Vagina (tissue), 2 donors: ENCODE data around the gene ATP5F1E. TPM values are rescaled to one million over a fixed set of nuclear protein-coding genes. Genes with fewer than 3 reads are reported as not detected.

Experiments used
- DNase-seq, 2 donors: peaks; one replicate each; pipeline ENCODE4 v3.0.0-alpha.2; 2017; ENCODE audit errors: extremely low spot score in 2 of 2
- H3K27ac ChIP-seq: fragments of 200-600 bp; sonication (generic); one replicate; pipeline ENCODE4 v1.5.1; 2019
- H3K27me3 ChIP-seq: fragments of 200-600 bp; sonication (generic); one replicate; pipeline ENCODE4 v1.5.1; 2019
- H3K36me3 ChIP-seq, 2 donors: fragments of 200-600 bp; sonication (generic); one replicate each; pipeline ENCODE4 v1.5.1; 2017 to 2019
- H3K4me1 ChIP-seq: fragments of 200-600 bp; sonication (generic); one replicate; pipeline ENCODE4 v1.5.1; 2019
- H3K4me3 ChIP-seq, 2 donors: fragments of 200-600 bp; sonication (generic); 1 replicate in 1 of 2; 2 replicates in 1 of 2; pipeline ENCODE4 v1.5.1; 2016 to 2019
- H3K9me3 ChIP-seq: fragments of 200-600 bp; sonication (generic); one replicate; pipeline ENCODE4 v1.5.1; 2019
- POLR2A ChIP-seq, 2 donors: fragments of 450-650 bp; IDR thresholded peaks; one replicate each; pipeline ENCODE4 v1.6.1; 2017; ENCODE audit warnings: antibody characterized with exemption in 2 of 2, mild to moderate bottlenecking in 2 of 2, moderate library complexity in 2 of 2
- POLR2AphosphoS5 ChIP-seq, 2 donors: sonication (generic); formaldehyde crosslinking; IDR thresholded peaks; one replicate each; pipeline ENCODE4 v1.9.0; 2017; ENCODE audit warnings: antibody characterized with exemption in 2 of 2, mild to moderate bottlenecking in 2 of 2, low read depth in 1 of 2; ENCODE audit not compliant: insufficient read depth in 1 of 2
- intact Hi-C: fragments of 100-400 bp; cut with DNase I; formaldehyde crosslinking; loops from one replicate; pipeline ENCODE4 v1.15.1; 2023
- total RNA-seq: library from RNA; depleted of rRNA; stranded (reverse); fragments of >200 nt; gene quantifications from one replicate; pipeline ENCODE4 v1.2.3, GENCODE V29; 2016
- TF ChIP-seq, protein P1 (sequence below), 3 experiments: fragments of 450-650 bp in 2 of 3; fragments of 200-600 bp in 1 of 3; sonication (generic) in 1 of 3; IDR thresholded peaks; one replicate each; pipeline ENCODE4 v1.5.1; 2017 to 2019; ENCODE audit warnings: antibody characterized with exemption in 3 of 3, mild to moderate bottlenecking in 2 of 3, moderate library complexity in 2 of 3

Gene ATP5F1E
- total RNA-seq, 1 donor from 2014 or later = 22.8 TPM

- DNase-seq = no peak
- Histone ChIP-seq H3K4me3 (no peak overlapping the region), H3K9me3 (no peaks in the 10 kb centered on the region), H3K27ac (no peak overlapping the region), H3K4me1 (peaks cover 33% of the 10 kb centered on the region), H3K27me3 (no peaks in the 10 kb centered on the region), H3K36me3 (peaks cover 0 to 27% of the 10 kb centered on the region in 2 donors)
- intact Hi-C loops = loop anchor here (5.0 kb wide), 1 partner anchor 58 kb away; the partner anchor contains the start of gene NELFCD
- no peak for TF ChIP-seq POLR2A (IDR thresholded peaks at IDR 0.05)
Observed at GRCh38 chr20:59040667-59041066, 8.5 kb upstream of the ATP5F1E start.

DNA sequence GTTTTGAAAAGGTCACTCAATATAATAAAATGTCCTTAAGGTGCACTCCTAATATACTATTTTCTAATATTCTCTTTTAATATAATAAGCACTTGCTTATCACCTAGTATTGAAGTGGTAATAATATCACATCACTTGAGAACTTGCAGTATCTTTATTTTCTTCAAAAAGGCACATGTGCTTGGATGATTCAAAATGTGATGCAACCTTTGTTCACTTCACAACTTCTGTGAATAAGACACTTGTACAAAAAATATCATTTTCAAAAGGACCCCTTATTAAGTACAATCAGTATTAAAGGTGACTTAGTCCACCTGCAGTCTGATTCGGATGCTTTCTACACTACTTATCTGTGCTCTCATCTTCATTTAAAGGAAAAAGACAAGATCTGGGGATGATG, 7.1 kb upstream of the ATP5F1E start:
- Histone ChIP-seq H3K27me3 (no peaks in the 10 kb centered on the region), H3K4me3 (no peak overlapping the region), H3K36me3 (peaks cover 0 to 39% of the 10 kb centered on the region in 2 donors), H3K4me1 (peaks cover 33% of the 10 kb centered on the region), H3K9me3 (no peaks in the 10 kb centered on the region), H3K27ac (no peak overlapping the region)
- no peak for DNase-seq
- intact Hi-C loops = no loop called here
- TF ChIP-seq POLR2A (IDR thresholded peaks at IDR 0.05) = no peak
- no peak for TF ChIP-seq POLR2AphosphoS5 (IDR thresholded peaks at IDR 0.05; ENCODE audit: insufficient read depth in 1 of 2, low read depth in 1 of 2)
- TF ChIP-seq, protein P1, sequence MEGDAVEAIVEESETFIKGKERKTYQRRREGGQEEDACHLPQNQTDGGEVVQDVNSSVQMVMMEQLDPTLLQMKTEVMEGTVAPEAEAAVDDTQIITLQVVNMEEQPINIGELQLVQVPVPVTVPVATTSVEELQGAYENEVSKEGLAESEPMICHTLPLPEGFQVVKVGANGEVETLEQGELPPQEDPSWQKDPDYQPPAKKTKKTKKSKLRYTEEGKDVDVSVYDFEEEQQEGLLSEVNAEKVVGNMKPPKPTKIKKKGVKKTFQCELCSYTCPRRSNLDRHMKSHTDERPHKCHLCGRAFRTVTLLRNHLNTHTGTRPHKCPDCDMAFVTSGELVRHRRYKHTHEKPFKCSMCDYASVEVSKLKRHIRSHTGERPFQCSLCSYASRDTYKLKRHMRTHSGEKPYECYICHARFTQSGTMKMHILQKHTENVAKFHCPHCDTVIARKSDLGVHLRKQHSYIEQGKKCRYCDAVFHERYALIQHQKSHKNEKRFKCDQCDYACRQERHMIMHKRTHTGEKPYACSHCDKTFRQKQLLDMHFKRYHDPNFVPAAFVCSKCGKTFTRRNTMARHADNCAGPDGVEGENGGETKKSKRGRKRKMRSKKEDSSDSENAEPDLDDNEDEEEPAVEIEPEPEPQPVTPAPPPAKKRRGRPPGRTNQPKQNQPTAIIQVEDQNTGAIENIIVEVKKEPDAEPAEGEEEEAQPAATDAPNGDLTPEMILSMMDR (IDR thresholded peaks at IDR 0.05) = no peak

- Histone ChIP-seq H3K36me3 (peaks cover 0 to 47% of the 10 kb centered on the region in 2 donors), H3K27ac (no peak overlapping the region), H3K27me3 (no peaks in the 10 kb centered on the region), H3K4me1 (peaks cover 28% of the 10 kb centered on the region), H3K9me3 (no peaks in the 10 kb centered on the region), H3K4me3 (no peak overlapping the region)
- intact Hi-C loops = no loop called here
- TF ChIP-seq POLR2AphosphoS5 (IDR thresholded peaks at IDR 0.05; ENCODE audit: insufficient read depth in 1 of 2, low read depth in 1 of 2) (no peak), POLR2A (IDR thresholded peaks at IDR 0.05) (no peak)
- TF ChIP-seq, protein P1 (IDR thresholded peaks at IDR 0.05) = no peak
- DNase-seq = no peak
Observed at GRCh38 chr20:59037386-59037785, 5.3 kb upstream of the ATP5F1E start.

DNA sequence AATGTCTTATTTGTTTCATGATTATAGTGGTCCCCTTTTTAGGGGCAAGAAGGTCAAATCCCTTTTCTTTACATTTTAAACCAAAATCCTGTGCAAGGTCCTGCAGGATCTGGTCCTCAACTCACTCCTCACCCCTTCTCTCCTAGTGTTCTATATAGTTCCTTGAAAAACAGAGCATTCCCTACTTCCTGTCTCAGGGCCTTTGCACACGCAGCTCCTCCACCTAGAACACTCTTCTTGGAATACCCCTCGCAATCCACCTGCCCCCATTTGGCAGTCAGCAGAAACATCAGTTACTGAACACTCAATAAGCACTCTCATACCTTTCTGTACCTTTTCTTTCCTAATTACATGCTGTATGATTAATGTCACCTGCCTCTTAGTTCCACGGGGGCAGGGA, 3.2 kb upstream of the ATP5F1E start:
- no peak for DNase-seq
- Histone ChIP-seq H3K36me3 (peaks cover 0 to 48% of the 10 kb centered on the region in 2 donors), H3K4me1 (peaks cover 23% of the 10 kb centered on the region), H3K27me3 (no peaks in the 10 kb centered on the region), H3K27ac (no peak overlapping the region), H3K9me3 (no peaks in the 10 kb centered on the region), H3K4me3 (no peak overlapping the region)
- no peak for TF ChIP-seq POLR2AphosphoS5 (IDR thresholded peaks at IDR 0.05; ENCODE audit: insufficient read depth in 1 of 2, low read depth in 1 of 2)
- TF ChIP-seq POLR2A (IDR thresholded peaks at IDR 0.05) = no peak
- TF ChIP-seq, protein P1 (IDR thresholded peaks at IDR 0.05) = no peak
- intact Hi-C loops = no loop called here

DNA sequence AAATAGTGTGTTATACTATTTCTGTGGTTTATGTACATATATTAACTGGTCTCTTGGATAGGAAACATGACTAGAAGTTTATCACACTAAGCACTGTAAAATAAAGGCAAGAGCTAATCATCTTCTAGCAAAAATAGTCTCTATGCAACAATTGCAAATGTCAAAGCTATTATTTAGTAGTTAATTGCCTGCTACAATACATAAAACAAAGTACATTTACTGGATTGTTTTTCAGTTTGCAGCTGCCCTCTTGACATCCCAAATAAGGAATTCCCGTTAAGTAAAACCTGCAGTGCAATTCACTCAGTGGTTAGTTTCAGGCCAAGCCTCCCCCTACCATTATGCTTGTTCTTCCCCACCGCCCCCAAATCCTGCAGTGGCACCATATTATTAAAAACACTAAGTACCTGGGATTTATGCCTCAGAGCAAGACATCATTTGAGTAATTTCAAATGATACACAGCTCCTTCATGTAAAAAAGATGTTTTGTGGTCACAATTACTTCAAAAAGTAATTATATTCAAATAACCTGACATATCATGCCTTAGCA, 1.6 kb upstream of the ATP5F1E start:
- peaks cover 33% of the 10 kb centered on the region for H3K4me1 ChIP-seq
- intact Hi-C loops = loop anchor here (5.0 kb wide), 1 partner anchor 141 kb away; no protein-coding TSS in a partner anchor

More for the DNA sequence above, 1.6 kb upstream of the ATP5F1E start:
- no peak for DNase-seq
- no peak for TF ChIP-seq POLR2A (IDR thresholded peaks at IDR 0.05)
- TF ChIP-seq POLR2AphosphoS5 (IDR thresholded peaks at IDR 0.05; ENCODE audit: insufficient read depth in 1 of 2, low read depth in 1 of 2) = no peak
- TF ChIP-seq, protein P1 (IDR thresholded peaks at IDR 0.05) = no peak
- H3K27me3 ChIP-seq = no peaks in the 10 kb centered on the region
- H3K36me3 ChIP-seq = peaks cover 0 to 63% of the 10 kb centered on the region in 2 donors
- no peak overlapping the region for H3K4me3 ChIP-seq
- H3K9me3 ChIP-seq = no peaks in the 10 kb centered on the region
- H3K27ac ChIP-seq = no peak overlapping the region
